ENCODE results near the gene RAVER2.
A peak's percentile ranks its signal among the peaks of the same experiment; 100 is the strongest.

Gene RAVER2

DNA sequence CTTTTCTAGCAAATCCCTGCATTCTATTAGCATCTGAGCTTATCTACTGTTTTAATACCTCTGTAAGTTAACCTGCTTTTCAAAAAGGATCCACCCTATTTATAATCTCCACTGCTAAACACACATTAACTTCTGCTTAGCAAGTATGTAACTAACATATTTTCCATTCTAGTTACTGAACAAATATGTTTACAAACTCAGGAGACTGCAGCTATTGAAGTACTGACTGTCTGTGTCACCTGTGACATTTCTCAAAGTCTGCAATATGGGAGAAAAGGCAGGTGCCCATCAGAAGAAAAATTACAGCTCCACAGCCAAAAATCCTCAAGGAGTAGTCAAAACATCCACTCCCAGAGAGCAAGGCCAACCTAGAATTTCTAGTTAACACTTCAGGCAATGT, 133.2 kb downstream of the RAVER2 start:
- DNase-seq (ENCODE audit: low read depth): no peak

DNA sequence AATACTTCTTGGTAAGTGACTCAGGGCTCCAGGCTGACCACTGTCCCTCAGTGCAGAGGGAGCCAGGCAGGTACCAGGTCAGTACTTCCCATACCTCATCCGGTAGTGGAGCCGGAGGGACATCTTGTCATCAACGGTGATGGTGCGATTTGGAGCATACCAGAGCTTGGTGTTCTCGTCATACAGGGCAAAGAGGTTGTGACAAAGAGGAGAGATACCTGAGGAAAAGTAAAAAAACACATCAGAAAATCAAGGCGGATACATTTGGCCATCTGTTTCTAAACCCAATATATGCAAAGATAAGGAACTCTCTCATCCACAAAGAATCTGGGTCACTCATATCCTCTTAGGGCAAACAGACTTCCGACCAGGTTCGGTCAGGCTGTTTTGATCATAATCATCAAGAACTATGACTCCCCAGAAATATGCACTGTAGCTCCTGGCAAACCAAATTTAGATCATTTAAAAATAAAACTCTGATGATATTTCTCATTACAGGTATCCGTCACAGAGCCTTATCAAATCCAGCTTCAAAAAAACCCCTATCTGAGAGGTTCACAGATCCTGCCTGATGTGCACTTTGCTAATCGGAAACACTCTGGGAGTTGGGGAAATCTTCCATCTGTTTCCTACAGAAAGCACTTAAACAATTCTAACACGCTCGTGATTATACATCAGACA, 134.2 kb downstream of the RAVER2 start:
- DNase-seq (ENCODE audit: low read depth): peak; percentile 74

DNA sequence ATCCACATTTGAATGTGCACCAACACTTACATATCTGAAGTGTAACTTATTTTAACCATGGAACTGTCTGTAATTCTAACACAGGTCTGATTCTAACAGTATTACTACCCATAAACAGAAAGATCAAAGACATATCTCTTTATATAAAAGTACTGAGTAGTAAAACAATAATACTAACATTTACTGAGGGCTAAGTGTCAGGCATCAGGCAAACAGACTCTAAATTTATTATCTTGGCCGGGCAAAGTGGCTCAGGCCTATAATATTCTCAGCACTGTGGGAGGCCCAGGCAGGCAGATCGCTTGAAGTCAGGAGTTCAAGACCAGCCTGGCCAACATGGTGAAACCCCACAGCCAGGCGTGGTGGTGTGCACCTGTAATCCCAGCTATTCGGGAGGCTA, 135.6 kb downstream of the RAVER2 start:
- no peak for DNase-seq (ENCODE audit: low read depth)

- DNase-seq (ENCODE audit: low read depth): peak; percentile 50
Observed at GRCh38 chr1:64881281-64881680, 136.4 kb downstream of the RAVER2 start.
